ENCODE data around the gene HTN3.
"Not testable (repeated sequence)": the region's sequence is repeated elsewhere in the genome, so short reads cannot be mapped to it uniquely, and the experiment has no call there.

The HTN3 gene

GRCh38 chr4:70023218-70023617 lies 5.0 kb upstream of the HTN3 start:
- DNase-seq, result no peak
- H3K36me3 ChIP-seq (replicated peaks; ENCODE audit: insufficient read depth, low read length), result no peaks in the 10 kb centered on the region
- H3K4me2 ChIP-seq (ENCODE audit: low read depth, low read length), result no peak overlapping the region
- H3K9me2 ChIP-seq (replicated peaks; ENCODE audit: insufficient read depth, low read length), result no peaks in the 10 kb centered on the region
- H2AFZ ChIP-seq (ENCODE audit: low read length), result no peak overlapping the region
- H3K9ac ChIP-seq (ENCODE audit: low read length), result no peak overlapping the region
- no peaks in the 10 kb centered on the region for H3K9me3 ChIP-seq (replicated peaks; ENCODE audit: insufficient read depth, low read length)
- H3K4me3 ChIP-seq (ENCODE audit: low read length), result no peak overlapping the region
- H4K20me1 ChIP-seq (ENCODE audit: insufficient read depth, low read length), result no peaks in the 10 kb centered on the region
- no peak overlapping the region for H3K27ac ChIP-seq (ENCODE audit: low read length)
- H3K79me2 ChIP-seq (ENCODE audit: low read length), result no peaks in the 10 kb centered on the region
- no peaks in the 10 kb centered on the region for H3K27me3 ChIP-seq (replicated peaks; ENCODE audit: insufficient read depth, low read length)
- no peaks in the 10 kb centered on the region for H3F3A ChIP-seq (ENCODE audit: insufficient read depth, low read length)
- H3K4me1 ChIP-seq (ENCODE audit: low read length), result no peaks in the 10 kb centered on the region
- TF ChIP-seq EZH2 (optimal IDR thresholded peaks at IDR 0.05; ENCODE audit: low read depth, low read length) (no peak), CTCF (IDR thresholded peaks at IDR 0.05; ENCODE audit: low read length) (no peak), EZH2phosphoT487 (IDR thresholded peaks at IDR 0.05; ENCODE audit: low read length) (no peak)

GRCh38 chr4:70027011-70027410 lies 1.2 kb upstream of the HTN3 start:
- Histone ChIP-seq H3K9me2 (replicated peaks; ENCODE audit: insufficient read depth, low read length) (no peaks in the 10 kb centered on the region), H3K9me3 (replicated peaks; ENCODE audit: insufficient read depth, low read length) (no peaks in the 10 kb centered on the region)

GRCh38 chr4:70037559-70037958 lies 9.3 kb downstream of the HTN3 start:
- not testable (repeated sequence) for H3K36me3 ChIP-seq (replicated peaks; ENCODE audit: insufficient read depth, low read length); H3K9me2 ChIP-seq (replicated peaks; ENCODE audit: insufficient read depth, low read length); H3K9me3 ChIP-seq (replicated peaks; ENCODE audit: insufficient read depth, low read length); H3K9ac ChIP-seq (ENCODE audit: low read length); H3F3A ChIP-seq (ENCODE audit: insufficient read depth, low read length); H3K4me2 ChIP-seq (ENCODE audit: low read depth, low read length); H3K4me3 ChIP-seq (ENCODE audit: low read length); DNase-seq; H3K4me1 ChIP-seq (ENCODE audit: low read length); H3K27ac ChIP-seq (ENCODE audit: low read length); H4K20me1 ChIP-seq (ENCODE audit: insufficient read depth, low read length); H3K79me2 ChIP-seq (ENCODE audit: low read length); H3K27me3 ChIP-seq (replicated peaks; ENCODE audit: insufficient read depth, low read length); H2AFZ ChIP-seq (ENCODE audit: low read length)

More at GRCh38 chr4:70027011-70027410, 1.2 kb upstream of the HTN3 start:
- DNase-seq, result no peak
- Histone ChIP-seq H3K9ac (ENCODE audit: low read length) (no peak overlapping the region), H3K27ac (ENCODE audit: low read length) (no peak overlapping the region), H2AFZ (ENCODE audit: low read length) (no peak overlapping the region), H3K36me3 (replicated peaks; ENCODE audit: insufficient read depth, low read length) (no peaks in the 10 kb centered on the region), H3K27me3 (replicated peaks; ENCODE audit: insufficient read depth, low read length) (no peaks in the 10 kb centered on the region), H3K4me1 (ENCODE audit: low read length) (no peaks in the 10 kb centered on the region), H3K4me2 (ENCODE audit: low read depth, low read length) (no peak overlapping the region), H4K20me1 (ENCODE audit: insufficient read depth, low read length) (no peaks in the 10 kb centered on the region), H3K4me3 (ENCODE audit: low read length) (no peak overlapping the region), H3K79me2 (ENCODE audit: low read length) (no peaks in the 10 kb centered on the region), H3F3A (ENCODE audit: insufficient read depth, low read length) (no peaks in the 10 kb centered on the region)
- no peak for TF ChIP-seq EZH2 (optimal IDR thresholded peaks at IDR 0.05; ENCODE audit: low read depth, low read length)
- TF ChIP-seq CTCF (IDR thresholded peaks at IDR 0.05; ENCODE audit: low read length), result no peak
- no peak for TF ChIP-seq EZH2phosphoT487 (IDR thresholded peaks at IDR 0.05; ENCODE audit: low read length)

GRCh38 chr4:70039928-70040327 lies 11.7 kb downstream of the HTN3 start:
- H4K20me1 ChIP-seq (ENCODE audit: insufficient read depth, low read length); H3K79me2 ChIP-seq (ENCODE audit: low read length); DNase-seq; H3K4me2 ChIP-seq (ENCODE audit: low read depth, low read length); H3K36me3 ChIP-seq (replicated peaks; ENCODE audit: insufficient read depth, low read length); H3K4me1 ChIP-seq (ENCODE audit: low read length); H3K9ac ChIP-seq (ENCODE audit: low read length); H3K27ac ChIP-seq (ENCODE audit: low read length); H3K4me3 ChIP-seq (ENCODE audit: low read length); H3K9me3 ChIP-seq (replicated peaks; ENCODE audit: insufficient read depth, low read length); H3K9me2 ChIP-seq (replicated peaks; ENCODE audit: insufficient read depth, low read length); H3K27me3 ChIP-seq (replicated peaks; ENCODE audit: insufficient read depth, low read length); H2AFZ ChIP-seq (ENCODE audit: low read length); H3F3A ChIP-seq (ENCODE audit: insufficient read depth, low read length): not testable (repeated sequence)
